Thoracic aorta (tissue), 2 donors: ENCODE data around the gene POLE4. TPM values are rescaled to one million over a fixed set of nuclear protein-coding genes. Genes with fewer than 3 reads are reported as not detected.

Source experiments
- ATAC-seq: fragments of 150-250 bp; one replicate; pipeline ENCODE4 v1.8.0; 2017; ENCODE audit warnings: low read depth; ENCODE audit not compliant: insufficient number of reproducible peaks, low FRiP score
- DNase-seq: peaks from one replicate; pipeline ENCODE4 v3.0.0-alpha.2; 2020; ENCODE audit warnings: low spot score
- H3K27ac ChIP-seq, 2 donors: fragments of 200-600 bp; sonication (generic); 1 replicate in 1 of 2; 2 replicates in 1 of 2; pipeline ENCODE4 v1.5.1; 2016; ENCODE audit warnings: mild to moderate bottlenecking in 2 of 2, moderate library complexity in 2 of 2
- H3K27me3 ChIP-seq: fragments of 200-600 bp; sonication (generic); replicated peaks from 2 replicates; pipeline ENCODE4 v1.6.0; 2016; ENCODE audit warnings: mild to moderate bottlenecking; ENCODE audit not compliant: insufficient read depth
- H3K36me3 ChIP-seq: fragments of 200-600 bp; sonication (generic); one replicate; pipeline ENCODE4 v1.5.1; 2016
- H3K4me1 ChIP-seq, 2 donors: fragments of 200-600 bp; sonication (generic); 1 replicate in 1 of 2; 2 replicates in 1 of 2; pipeline versions ENCODE4 v1.5.1 to v1.6.0; 2016; ENCODE audit warnings: low read depth in 2 of 2, mild to moderate bottlenecking in 1 of 2; ENCODE audit not compliant: control insufficient read depth in 1 of 2
- H3K4me3 ChIP-seq: fragments of 200-600 bp; sonication (generic); 2 replicates; pipeline ENCODE4 v1.5.1; 2016; ENCODE audit warnings: mild to moderate bottlenecking
- H3K9me3 ChIP-seq: fragments of 200-600 bp; sonication (generic); 2 replicates; pipeline ENCODE4 v1.5.1; 2016
- total RNA-seq, 2 donors: library from RNA; depleted of rRNA; stranded (reverse); fragments of >200 nt; gene quantifications; one replicate each; pipeline versions ENCODE4 v1.1.0 to v1.2.3, GENCODE V29; 2016
- TF ChIP-seq, protein P1 (sequence below): fragments of 200-600 bp; sonication (generic); IDR thresholded peaks from one replicate; pipeline ENCODE4 v1.5.1; 2019; ENCODE audit warnings: antibody characterized with exemption

Gene POLE4
- total RNA-seq, 2 donors from 2014 or later, result 12.8 to 16.4 TPM

DNA sequence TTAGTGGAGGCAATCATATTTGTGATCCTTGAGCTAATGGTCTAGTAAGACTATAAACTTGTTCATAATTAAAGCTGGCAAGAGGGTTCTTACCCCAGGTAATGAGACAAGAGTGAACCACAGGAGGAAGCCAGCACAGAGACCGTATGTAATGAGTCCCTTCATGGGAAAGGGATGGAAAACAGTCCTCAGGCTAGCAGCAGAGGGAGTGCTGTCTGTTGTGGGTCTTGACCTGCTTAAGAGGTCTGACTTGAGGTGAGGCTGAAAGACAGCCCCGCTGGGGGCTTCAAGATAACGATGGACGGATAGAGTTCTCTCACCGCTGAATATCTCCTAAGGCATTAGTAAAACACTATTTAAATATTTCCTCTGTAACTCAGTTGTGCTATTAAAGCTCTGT, 16.2 kb upstream of the POLE4 start:
- no peak for ATAC-seq
- DNase-seq, result no peak
- Histone ChIP-seq H3K36me3 (no peaks in the 10 kb centered on the region), H3K4me1 (no peaks in the 10 kb centered on the region), H3K4me3 (no peak overlapping the region), H3K9me3 (no peaks in the 10 kb centered on the region), H3K27me3 (no peaks in the 10 kb centered on the region), H3K27ac (no peak overlapping the region)
- TF ChIP-seq, protein P1, sequence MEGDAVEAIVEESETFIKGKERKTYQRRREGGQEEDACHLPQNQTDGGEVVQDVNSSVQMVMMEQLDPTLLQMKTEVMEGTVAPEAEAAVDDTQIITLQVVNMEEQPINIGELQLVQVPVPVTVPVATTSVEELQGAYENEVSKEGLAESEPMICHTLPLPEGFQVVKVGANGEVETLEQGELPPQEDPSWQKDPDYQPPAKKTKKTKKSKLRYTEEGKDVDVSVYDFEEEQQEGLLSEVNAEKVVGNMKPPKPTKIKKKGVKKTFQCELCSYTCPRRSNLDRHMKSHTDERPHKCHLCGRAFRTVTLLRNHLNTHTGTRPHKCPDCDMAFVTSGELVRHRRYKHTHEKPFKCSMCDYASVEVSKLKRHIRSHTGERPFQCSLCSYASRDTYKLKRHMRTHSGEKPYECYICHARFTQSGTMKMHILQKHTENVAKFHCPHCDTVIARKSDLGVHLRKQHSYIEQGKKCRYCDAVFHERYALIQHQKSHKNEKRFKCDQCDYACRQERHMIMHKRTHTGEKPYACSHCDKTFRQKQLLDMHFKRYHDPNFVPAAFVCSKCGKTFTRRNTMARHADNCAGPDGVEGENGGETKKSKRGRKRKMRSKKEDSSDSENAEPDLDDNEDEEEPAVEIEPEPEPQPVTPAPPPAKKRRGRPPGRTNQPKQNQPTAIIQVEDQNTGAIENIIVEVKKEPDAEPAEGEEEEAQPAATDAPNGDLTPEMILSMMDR, result no peak

DNA sequence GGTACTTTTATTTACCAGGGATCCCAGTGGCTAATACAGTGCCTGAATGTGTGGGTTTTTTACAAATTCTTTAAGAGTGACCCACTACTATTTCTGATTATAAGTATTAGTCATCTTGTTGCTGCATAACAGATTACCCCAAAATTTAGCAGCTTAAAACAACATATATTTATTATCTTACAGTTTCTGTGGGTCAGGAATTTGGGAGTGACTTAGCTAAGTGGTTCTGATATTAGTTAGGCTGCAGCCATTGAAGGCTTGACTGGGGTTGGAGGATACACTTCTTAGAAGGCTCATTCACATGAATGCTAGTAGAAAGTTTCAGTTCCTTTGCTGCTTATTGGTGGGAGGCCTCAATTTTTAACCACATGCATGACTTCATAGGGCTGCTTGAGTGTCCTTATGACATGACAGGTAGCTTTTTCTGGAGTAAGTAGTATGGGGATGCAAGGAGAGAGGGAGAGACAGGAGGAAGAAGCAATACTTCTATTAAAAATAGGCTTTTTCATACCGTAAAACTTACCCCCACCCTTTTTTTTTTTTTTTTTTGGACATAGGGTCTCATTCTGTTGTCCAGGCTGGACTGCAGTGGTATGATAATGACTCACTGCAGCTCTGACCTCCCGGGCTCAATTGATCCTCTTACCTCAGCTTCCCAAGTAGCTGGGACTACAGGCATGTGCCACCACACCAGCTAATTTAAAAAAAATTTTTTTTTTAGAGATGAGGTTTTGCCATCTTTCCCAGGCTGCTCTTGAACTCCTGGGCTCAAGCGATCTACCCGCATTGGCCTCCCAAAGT, 13.3 kb upstream of the POLE4 start:
- TF ChIP-seq, protein P1, result no peak
- Histone ChIP-seq H3K27me3 (no peaks in the 10 kb centered on the region), H3K27ac (no peak overlapping the region), H3K4me3 (no peak overlapping the region), H3K4me1 (no peaks in the 10 kb centered on the region), H3K36me3 (no peaks in the 10 kb centered on the region), H3K9me3 (no peaks in the 10 kb centered on the region)
- ATAC-seq (no peak), DNase-seq (no peak)

DNA sequence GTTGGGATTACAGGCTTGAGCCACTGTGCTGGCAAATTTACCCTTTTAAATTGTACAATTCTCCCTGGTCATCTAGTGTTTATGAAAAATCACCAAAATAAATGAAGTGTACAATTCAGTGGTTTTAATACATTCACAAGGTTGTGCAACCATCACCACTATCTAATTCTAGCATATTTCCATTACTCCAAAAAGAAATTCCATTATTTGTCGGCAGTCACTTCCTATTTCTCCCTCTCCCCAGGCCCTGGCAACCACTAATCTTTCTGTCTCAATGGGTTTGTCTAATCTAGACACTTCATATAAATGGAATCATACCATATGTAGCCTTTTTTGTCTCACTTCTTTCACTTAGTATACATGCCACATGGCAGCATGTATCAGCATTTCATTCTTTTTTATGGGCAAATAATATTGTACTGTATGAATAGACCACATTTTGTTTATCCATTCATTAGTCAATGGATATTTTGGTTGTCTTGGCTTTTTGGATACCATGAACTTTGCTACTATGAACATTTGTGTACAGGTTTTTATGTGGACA, 12.6 kb upstream of the POLE4 start:
- H3K4me3 ChIP-seq, result no peak overlapping the region
- no peak for ATAC-seq
- TF ChIP-seq, protein P1, result no peak
- DNase-seq, result no peak
- no peaks in the 10 kb centered on the region for H3K4me1 ChIP-seq
- no peak overlapping the region for H3K27ac ChIP-seq
- no peaks in the 10 kb centered on the region for H3K9me3 ChIP-seq
- H3K27me3 ChIP-seq, result no peaks in the 10 kb centered on the region
- H3K36me3 ChIP-seq, result no peaks in the 10 kb centered on the region

DNA sequence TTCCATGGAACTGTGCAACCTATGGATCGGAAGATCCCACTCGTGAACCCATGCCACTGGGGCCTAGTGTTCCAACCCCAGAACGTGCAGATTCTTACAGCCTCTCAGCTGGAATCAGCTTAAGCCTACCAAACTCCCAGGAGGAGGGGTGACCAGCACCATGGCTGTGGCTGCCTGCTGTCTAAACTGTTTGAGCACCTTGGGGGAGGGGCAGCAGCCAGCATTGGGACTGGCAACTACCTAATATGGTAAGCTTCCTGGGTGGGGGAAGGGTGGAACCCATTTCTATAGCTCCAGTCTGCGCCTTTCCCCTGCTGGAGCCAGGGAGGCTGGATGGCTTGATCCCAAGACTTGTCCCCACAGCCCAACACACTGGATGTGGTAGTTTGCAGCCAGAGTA, 10.7 kb upstream of the POLE4 start:
- H3K4me1 ChIP-seq, result no peaks in the 10 kb centered on the region
- ATAC-seq, result no peak
- DNase-seq, result no peak

DNA sequence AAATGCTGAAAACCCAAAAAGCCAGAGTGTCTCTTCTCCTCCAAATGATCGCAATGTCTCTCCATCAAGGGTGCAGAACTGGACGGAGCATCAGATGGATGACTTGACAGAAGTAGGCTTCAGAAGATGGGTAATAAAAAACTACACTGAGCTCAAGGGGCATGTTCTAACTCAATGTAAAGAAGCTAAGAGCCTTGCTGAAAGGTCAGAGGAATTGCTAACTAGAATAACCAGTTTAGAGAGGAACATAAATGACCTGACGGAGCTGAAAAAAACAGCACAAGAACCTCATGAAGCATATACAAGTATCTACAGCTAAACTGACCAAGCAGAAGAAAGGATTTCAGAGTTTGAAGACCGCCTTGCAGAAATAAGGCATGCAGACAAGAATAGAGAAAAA, 9.7 kb upstream of the POLE4 start:
- no peaks in the 10 kb centered on the region for H3K27me3 ChIP-seq
- TF ChIP-seq, protein P1, result no peak
- DNase-seq, result no peak

More for the DNA sequence above, 10.7 kb upstream of the POLE4 start:
- Histone ChIP-seq H3K27ac (no peak overlapping the region), H3K36me3 (no peaks in the 10 kb centered on the region), H3K4me3 (no peak overlapping the region), H3K9me3 (no peaks in the 10 kb centered on the region), H3K27me3 (no peaks in the 10 kb centered on the region)
- TF ChIP-seq, protein P1, result no peak

More for the DNA sequence above, 9.7 kb upstream of the POLE4 start:
- H3K4me3 ChIP-seq, result no peak overlapping the region
- no peaks in the 10 kb centered on the region for H3K36me3 ChIP-seq
- no peaks in the 10 kb centered on the region for H3K4me1 ChIP-seq
- H3K9me3 ChIP-seq, result no peaks in the 10 kb centered on the region
- H3K27ac ChIP-seq, result no peak overlapping the region
- no peak for ATAC-seq
